Measurements from ENCODE around the gene PRSS57. TPM values are rescaled to one million over a fixed set of nuclear protein-coding genes. Genes with fewer than 3 reads are reported as not detected.

Gene PRSS57
- total and polyA plus RNA-seq, 2 of the 13 experiments (the other 11 are each of a cell fraction or from before 2014, with no cell fraction given): 0.12 TPM; not detected in 1

GRCh38 chr19:720345-721160, 25.3 kb upstream of the PRSS57 start (continued):
- TF ChIP-seq ZBTB40 (IDR thresholded peaks at IDR 0.05) (no peak), ZBTB40 (CRISPR knock-in tag; IDR thresholded peaks at IDR 0.05) (no peak), ZNF687 (CRISPR knock-in tag; IDR thresholded peaks at IDR 0.05) (peak; percentile 78), ARID2 (CRISPR knock-in tag; IDR thresholded peaks at IDR 0.05; ENCODE audit: borderline replicate concordance) (no peak), NCOR1 (IDR thresholded peaks at IDR 0.05; ENCODE audit: borderline replicate concordance, low read length) (no peak), ZNF431 (CRISPR knock-in tag; IDR thresholded peaks at IDR 0.05; ENCODE audit: borderline replicate concordance, low read depth) (no peak), RXRA (CRISPR knock-in tag; IDR thresholded peaks at IDR 0.05) (peak; percentile 60; the same call in 1 of the 2 replicates), ZNF101 (CRISPR knock-in tag; IDR thresholded peaks at IDR 0.05; ENCODE audit: borderline replicate concordance, low read depth) (no peak), NPAS2 (CRISPR knock-in tag; IDR thresholded peaks at IDR 0.05; ENCODE audit: borderline replicate concordance) (no peak), KDM5A (IDR thresholded peaks at IDR 0.05; ENCODE audit: borderline replicate concordance, low read length) (no peak), ZNF274 (CRISPR knock-in tag; IDR thresholded peaks at IDR 0.05) (0 out of 2 replicates have a peak, but pooled peaks have one; percentile 62), ARNT2 (CRISPR knock-in tag; IDR thresholded peaks at IDR 0.05; ENCODE audit: low read depth) (no peak), PHF20 (CRISPR knock-in tag; IDR thresholded peaks at IDR 0.05) (no peak)

Data from HepG2 (cell line).